ENCODE data around the gene SRSF3.
"Not testable (repeated sequence)": the region's sequence is repeated elsewhere in the genome, so short reads cannot be mapped to it uniquely, and the experiment has no call there.

SRSF3 gene

GRCh38 chr6:36605143-36605542 lies 11.0 kb downstream of the SRSF3 start:
- TF ChIP-seq CTCF (IDR thresholded peaks at IDR 0.05; ENCODE audit: insufficient read depth, low read depth, low read length, missing control alignments), result no peak
- DNase-seq (ENCODE audit: low read depth), result no peak
- no peak overlapping the region for H3K4me3 ChIP-seq (ENCODE audit: low read depth, low read length)

DNA sequence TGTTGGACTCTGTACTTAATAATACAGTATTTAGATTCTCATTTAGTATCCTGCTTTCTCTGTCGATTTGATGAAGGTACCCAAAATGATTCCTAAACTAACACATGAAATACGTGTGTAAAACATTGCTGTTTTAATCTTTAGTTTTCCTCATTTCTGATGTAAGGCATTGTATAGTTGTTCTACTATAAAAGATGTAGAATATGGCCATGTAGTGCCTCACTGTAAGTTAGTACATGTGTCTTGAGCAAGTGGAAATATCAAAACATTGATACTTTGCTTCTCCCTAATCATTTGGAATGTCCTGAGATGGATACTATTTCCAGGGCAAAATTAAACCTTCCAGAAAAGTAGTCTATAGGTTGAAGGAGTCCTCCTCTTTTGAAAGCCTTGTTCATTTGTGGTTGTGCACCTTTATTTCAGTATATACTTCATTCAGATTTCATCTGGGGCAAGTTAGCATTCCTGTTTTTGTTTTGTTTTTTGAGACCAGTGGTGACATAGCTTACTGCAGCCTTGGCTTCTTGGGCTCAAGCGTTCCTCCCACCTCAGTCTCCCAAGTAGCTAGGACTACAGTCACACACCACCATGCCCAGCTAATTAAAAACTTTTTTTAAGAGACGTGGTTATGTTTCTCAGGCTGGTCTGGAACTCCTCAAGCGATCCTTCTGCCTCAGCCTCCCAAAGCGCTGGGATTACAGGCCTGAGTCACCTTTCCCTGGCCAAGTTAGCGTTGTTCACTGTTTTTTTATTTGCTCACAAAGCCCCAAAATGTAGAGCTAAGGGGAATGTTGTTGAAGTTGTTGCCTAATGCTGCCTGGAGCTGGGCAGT lies 11.6 kb downstream of the SRSF3 start:
- DNase-seq (ENCODE audit: low read depth), result no peak
- TF ChIP-seq CTCF (IDR thresholded peaks at IDR 0.05; ENCODE audit: insufficient read depth, low read depth, low read length, missing control alignments), result peak; percentile 16

DNA sequence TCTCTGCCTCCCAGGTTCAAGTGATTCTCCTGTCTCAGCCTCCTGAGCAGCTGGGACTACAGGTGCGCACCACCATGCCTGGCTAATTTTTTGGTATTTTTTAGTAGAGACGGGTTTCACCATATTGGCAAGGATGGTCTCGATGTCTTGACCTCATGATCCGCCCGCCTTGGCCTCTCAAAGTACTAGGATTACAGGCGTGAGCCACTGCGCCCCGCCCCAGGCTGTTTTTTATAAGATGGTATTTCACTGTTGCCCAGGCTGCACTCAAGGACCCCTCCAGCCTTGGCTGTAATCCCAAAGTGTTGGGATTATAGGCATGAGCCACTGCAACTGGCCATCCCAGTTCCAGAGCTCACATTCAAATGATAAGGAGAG lies 13.1 kb downstream of the SRSF3 start:
- not testable (repeated sequence) for H3K4me3 ChIP-seq (ENCODE audit: low read depth, low read length); DNase-seq (ENCODE audit: low read depth)

More for the DNA sequence above, 11.6 kb downstream of the SRSF3 start:
- no peak overlapping the region for H3K4me3 ChIP-seq (ENCODE audit: low read depth, low read length)

- TF ChIP-seq CTCF (IDR thresholded peaks at IDR 0.05; ENCODE audit: insufficient read depth, low read depth, low read length, missing control alignments), result no peak
- DNase-seq (ENCODE audit: low read depth), result no peak
- H3K4me3 ChIP-seq (ENCODE audit: low read depth, low read length), result no peak overlapping the region
Measured at GRCh38 chr6:36607683-36608386, 13.7 kb downstream of the SRSF3 start.

DNA sequence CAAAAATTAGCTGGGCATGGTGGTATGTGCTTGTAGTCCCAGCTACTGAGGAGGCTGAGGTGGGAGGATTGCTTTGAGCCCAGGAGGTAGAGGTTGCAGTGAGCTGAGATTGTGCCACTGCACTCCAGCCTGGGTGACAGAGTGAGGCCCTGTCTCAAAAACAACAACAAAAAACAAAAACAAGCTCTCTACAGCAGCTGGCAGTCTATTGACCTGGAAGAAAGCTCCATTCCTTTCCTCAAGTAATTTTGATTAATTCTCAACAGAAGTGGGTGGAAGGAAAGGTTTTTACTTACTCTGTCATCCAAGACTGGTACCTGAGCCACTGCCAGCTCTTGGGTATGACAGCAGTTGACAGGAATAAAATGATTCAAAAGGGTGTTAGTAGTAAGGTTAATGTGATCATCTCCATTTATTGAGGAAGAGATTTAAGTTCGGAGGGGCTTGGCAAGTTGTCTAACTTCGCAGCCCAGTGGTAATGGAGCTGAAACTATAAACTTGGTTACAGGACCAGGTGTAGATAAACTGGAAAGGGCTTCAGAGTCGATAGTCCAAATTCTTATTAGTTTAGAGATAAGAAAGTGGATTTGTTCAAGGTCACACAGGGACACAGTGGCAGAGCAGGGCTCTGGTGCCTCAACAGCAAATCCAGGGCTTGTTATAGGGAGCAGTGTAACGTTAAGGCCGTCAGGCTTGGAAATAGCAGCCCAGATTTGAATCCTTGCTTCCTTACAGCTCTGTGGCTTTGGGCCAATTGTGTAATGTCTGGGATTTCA lies 14.8 kb downstream of the SRSF3 start:
- no peak for DNase-seq (ENCODE audit: low read depth)
- TF ChIP-seq CTCF (IDR thresholded peaks at IDR 0.05; ENCODE audit: insufficient read depth, low read depth, low read length, missing control alignments), result no peak

DNA sequence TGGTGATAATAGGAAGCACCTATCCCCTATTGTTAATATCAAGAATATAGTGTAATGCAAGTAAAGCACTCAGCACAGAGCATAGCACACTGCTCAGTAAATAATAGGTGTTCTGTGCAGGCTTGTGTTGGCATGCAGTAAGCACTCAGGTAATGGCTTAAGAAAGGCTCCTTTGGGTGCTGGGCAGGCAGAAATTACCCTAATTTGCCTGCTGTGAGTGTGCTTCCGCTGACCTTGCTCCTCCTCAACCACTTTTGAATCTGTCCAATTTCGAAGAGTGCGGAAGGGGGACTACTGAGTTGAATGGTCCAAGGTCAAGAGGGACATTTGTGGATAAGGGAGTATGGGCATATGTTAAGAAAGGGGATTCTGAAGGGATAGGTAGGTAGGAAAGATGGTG lies 15.4 kb downstream of the SRSF3 start:
- no peak overlapping the region for H3K4me3 ChIP-seq (ENCODE audit: low read depth, low read length)
- peak; percentile 72 for DNase-seq (ENCODE audit: low read depth)

More for the DNA sequence above, 14.8 kb downstream of the SRSF3 start:
- H3K4me3 ChIP-seq (ENCODE audit: low read depth, low read length), result no peak overlapping the region

More for the DNA sequence above, 15.4 kb downstream of the SRSF3 start:
- TF ChIP-seq CTCF (IDR thresholded peaks at IDR 0.05; ENCODE audit: insufficient read depth, low read depth, low read length, missing control alignments), result no peak
